Activated CD4-positive, alpha-beta T cell treated with anti-CD3 and anti-CD28 coated beads, Interleukin-2, amount 50 U/mL, for 24 hours (primary cell): ENCODE results near the gene ACE2.
"Not testable (repeated sequence)": the region's sequence is repeated elsewhere in the genome, so short reads cannot be mapped to it uniquely, and the experiment has no call there.

Experiments
- DNase-seq, 2 donors: peaks; one replicate each; pipeline ENCODE4 v3.0.0-alpha.2; 2020; ENCODE audit warnings: low read depth in 1 of 2, low spot score in 1 of 2

Gene ACE2

GRCh38 chrX:15600745-15601144 is at the start of gene ACE2:
ACE2 (minus strand) TSS chrX:15600960; CDS start chrX:15600911, 49 bp downstream.
- DNase-seq, result no peak

GRCh38 chrX:15647510-15647909 is 46.8 kb upstream of the ACE2 start:
- not testable (repeated sequence) for DNase-seq

GRCh38 chrX:15646543-15646942 is 45.8 kb upstream of the ACE2 start:
- DNase-seq, result no peak

GRCh38 chrX:15646031-15646430 is 45.3 kb upstream of the ACE2 start:
- DNase-seq, result no peak

- DNase-seq, result no peak
Measured at GRCh38 chrX:15645266-15645665, 44.5 kb upstream of the ACE2 start.

- no peak for DNase-seq
Measured at GRCh38 chrX:15644560-15644872, 43.8 kb upstream of the ACE2 start.

- no peak for DNase-seq
Measured at GRCh38 chrX:15643786-15644559, 43.2 kb upstream of the ACE2 start.

- DNase-seq, result no peak
Measured at GRCh38 chrX:15631637-15632036, 30.9 kb upstream of the ACE2 start.

GRCh38 chrX:15623054-15623453 is 22.3 kb upstream of the ACE2 start:
- DNase-seq, result no peak

- DNase-seq, result no peak
Measured at GRCh38 chrX:15619053-15619755, 18.4 kb upstream of the ACE2 start.

GRCh38 chrX:15617111-15617510 is 16.4 kb upstream of the ACE2 start:
- DNase-seq, result no peak

GRCh38 chrX:15616531-15616930 is 15.8 kb upstream of the ACE2 start:
- no peak for DNase-seq

- DNase-seq, result no peak
Measured at GRCh38 chrX:15607067-15607466, 6.3 kb upstream of the ACE2 start.

- DNase-seq, result no peak
Measured at GRCh38 chrX:15606136-15606535, 5.4 kb upstream of the ACE2 start.

- no peak for DNase-seq
Measured at GRCh38 chrX:15605226-15605625, 4.5 kb upstream of the ACE2 start.

GRCh38 chrX:15602761-15603160 is 2.0 kb upstream of the ACE2 start:
- DNase-seq, result no peak

- no peak for DNase-seq
Measured at GRCh38 chrX:15601932-15602331, 1.2 kb upstream of the ACE2 start.

- DNase-seq, result no peak
Measured at GRCh38 chrX:15600049-15600448, 711 bp downstream of the ACE2 start.

- no peak for DNase-seq
Measured at GRCh38 chrX:15599461-15599860, 1.3 kb downstream of the ACE2 start.

- no peak for DNase-seq
Measured at GRCh38 chrX:15598026-15598425, 2.7 kb downstream of the ACE2 start.

GRCh38 chrX:15594371-15594770 is 6.4 kb downstream of the ACE2 start:
- no peak for DNase-seq

GRCh38 chrX:15579778-15580747 is 20.7 kb downstream of the ACE2 start:
- no peak for DNase-seq
